Femur (tissue), 1 donor: ENCODE measurements around the gene KRT80.

Experiments
- DNase-seq: peaks from one replicate; pipeline ENCODE4 v3.0.0-alpha.2; 2017

Gene KRT80

DNA sequence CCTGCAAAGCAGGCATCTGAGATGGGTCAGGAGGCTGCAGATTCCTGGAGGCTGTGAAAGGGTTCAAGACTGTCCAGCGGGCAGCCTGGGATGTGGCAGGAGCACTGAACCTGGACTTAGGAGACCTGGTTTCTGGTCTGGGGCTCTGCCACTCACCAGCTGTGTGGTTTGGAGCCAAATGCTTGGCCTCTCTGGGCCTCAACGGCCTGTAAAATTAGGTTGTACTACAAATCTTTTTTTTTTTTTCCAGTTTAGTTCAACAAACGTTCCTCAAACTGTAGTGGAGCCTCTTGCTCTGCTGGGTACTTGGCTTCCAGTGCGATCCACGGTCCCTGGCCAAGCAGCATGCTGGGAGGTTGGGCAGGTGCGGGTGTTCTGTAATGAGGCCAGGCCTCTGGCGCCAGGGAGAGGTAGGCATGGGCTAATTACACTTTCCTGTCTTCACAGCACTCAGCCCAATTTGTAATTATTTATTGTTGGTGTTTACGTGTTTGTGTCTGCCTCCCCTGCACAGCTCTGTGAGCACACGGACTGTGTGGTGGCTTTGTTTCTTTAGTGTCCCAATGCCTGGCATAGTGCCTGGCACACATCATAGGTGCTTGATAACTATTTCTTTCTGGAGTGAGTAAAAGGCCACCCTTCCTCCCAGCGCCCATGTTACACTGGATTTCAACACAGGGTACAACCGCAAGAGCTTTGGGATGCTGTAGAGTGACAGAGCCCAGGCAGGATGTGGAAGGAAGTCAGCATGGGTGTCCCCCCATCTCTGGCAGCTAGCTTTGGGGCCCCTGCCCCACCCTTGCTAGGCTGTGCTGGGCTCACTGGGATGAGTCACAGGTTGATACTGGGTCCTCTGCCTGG is 5.8 kb upstream of the KRT80 start:
- no peak for DNase-seq

DNA sequence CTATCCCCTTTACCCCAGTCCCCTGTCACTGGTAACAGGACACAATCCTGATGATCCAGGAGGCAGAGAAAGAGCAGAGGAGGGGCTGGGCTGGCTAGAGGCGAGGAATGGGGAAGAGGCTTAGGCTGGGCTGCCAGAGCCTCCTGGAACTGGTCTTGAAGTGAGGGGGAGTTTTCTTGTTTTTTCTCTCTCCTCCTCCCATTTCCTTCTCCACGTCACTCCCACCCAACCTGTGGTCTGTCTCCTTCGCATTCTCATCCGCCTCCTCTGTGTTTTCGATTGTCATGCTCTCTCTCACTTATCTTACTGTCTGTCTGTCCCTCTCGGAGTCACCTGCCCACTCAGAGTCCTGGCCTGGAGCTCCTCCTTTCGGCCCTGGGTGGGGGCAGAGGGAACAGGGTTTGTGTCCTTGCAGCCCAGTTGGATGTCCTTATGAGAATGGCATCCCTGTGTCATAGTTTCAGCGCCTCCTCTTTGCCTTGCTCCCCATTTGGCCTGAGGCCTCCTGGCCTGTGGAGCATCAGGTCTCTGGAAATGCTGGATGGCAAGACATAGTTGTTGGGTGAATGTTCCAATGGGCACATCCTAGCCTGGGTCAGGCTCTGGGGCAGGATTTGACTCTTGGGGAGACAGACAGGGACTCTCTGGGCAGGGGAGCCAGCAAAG is 3.4 kb upstream of the KRT80 start:
- DNase-seq: no peak

DNA sequence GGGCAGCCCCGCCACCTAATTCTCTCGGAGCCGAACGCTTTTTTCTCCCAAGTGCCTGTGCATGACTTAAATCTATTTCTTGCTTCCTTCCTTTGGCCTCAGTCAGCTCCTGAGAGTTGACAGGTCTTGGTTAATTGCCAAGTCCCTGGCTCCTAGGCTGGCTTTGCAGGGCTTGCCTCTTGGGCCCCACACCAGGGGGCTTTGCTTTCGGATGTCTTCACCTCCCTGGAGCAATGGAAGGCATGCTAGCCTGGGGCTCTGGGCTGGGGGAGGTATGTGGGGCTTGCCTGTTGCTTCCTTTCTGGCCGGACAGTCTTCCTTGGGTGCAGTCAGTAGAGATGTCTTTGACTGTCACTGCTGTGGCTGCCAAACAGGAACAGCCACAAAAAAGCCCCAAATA is 2.2 kb upstream of the KRT80 start:
- no peak for DNase-seq

DNA sequence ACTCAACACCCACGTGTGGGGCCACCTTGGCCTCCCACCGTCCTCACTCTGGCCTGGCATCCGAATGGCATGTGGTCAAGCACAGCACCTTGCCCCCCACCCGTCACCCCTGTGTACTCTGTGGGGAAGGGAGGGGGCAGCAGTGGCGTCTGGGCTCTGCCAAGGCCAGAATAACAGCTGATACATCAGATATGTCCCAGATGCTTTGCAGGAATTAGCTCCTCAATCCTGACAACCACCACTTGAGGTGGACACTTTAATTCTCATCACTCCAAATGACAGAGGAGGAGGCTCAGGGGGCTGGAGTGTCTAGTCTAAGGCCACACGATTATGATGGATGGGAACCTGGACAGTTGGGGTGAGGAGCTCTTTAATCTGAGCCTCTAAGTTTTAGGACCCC is 1.7 kb upstream of the KRT80 start:
- DNase-seq: no peak

DNA sequence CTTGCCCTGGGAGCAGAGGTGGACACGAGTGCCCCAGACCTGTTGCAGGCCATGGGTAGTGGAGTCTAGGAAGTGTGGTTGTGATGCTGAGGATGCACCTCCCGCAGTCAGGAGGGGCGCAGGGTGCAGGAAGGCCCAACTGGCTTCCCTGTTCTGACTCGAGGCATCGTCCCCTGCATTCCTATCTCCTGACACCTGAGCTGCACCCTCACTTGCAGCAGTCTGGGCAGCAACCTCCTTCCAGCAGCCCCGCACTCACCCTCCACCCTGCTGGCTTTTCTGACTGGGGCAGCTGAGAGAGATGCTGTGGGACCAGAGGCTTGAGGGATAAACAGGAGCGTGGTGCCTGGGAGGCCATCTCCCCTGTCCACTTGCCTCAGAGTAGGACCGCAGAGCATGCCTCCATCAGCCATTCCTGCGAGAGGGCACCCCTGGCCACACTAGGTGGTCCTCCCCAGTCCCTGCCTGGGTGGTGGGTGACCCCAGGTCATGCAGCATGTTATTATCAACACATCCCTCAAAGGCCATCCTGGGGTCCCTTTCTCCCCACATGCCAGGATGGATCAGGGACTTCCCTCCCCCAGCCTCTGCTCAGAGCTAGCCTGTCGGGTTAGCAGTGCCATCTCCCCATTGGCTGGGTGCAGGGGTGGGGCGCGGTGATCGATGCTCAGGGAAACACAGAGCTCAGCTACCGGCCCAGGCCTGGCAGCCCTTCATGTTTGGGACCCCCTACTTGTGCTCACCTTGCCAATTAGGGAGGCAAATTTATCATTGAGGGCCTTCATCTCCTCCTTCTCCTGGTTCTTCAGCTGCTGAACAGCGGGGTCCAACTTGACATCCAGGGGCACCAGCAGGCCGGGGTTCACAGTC is 719 bp downstream of the KRT80 start:
- no peak for DNase-seq

DNA sequence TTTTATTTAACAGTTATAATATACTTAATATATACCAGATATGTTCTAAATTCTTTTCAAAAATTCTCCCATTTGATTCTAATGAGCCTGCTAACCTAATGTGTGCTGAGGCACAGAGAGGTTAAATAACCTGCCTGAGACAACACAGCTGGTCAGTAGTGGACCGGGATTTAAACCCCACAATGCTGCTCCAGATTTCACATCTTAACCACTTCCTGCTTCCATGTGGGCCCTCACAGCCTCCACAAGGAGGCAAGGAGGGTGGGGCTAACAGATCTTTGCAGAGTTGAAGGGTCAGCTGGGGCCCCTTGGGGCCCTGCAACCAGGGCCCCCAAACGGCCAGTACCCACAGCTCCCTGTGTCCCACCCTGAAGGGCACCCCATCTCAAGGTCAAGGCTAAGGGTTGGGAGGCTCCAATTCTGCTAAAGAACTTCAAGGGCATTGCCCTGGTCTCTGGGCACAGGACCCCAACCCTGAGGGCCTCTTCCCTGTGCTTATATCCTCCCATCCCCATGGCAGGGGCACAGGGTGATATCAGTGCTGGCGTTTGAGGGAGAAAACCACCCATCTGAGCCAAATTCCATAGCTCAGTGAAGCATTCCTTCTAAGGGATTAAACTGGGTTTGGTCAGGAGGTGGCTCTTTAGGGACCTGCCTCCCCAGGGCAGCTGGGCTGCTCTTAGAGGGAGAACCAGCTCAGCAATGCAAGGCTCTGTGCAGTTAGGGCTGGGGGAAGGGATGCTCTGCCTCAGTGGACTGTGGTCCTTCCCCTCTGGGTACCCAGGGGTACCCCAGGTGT is 2.2 kb downstream of the KRT80 start:
- DNase-seq: no peak

DNA sequence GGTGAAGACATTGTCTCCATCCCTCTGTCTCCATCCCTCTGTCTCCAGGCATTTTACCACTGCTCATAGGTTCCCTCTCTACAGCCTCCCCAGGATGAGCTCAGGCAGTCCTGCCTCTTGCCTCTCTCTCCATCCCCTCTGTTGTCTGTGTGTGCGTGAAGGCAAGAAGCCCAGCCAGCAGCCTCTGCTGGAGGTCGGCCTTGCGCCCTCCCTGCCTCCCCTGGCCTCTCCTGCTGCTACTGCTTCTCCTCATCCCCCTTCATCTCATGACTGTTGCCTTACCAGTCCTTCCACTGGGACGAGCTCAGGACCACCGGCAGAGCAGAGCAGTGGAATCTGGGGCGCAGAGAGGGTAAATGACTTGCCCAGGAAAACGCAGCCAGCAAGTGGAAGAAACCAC is 3.2 kb downstream of the KRT80 start:
- no peak for DNase-seq

DNA sequence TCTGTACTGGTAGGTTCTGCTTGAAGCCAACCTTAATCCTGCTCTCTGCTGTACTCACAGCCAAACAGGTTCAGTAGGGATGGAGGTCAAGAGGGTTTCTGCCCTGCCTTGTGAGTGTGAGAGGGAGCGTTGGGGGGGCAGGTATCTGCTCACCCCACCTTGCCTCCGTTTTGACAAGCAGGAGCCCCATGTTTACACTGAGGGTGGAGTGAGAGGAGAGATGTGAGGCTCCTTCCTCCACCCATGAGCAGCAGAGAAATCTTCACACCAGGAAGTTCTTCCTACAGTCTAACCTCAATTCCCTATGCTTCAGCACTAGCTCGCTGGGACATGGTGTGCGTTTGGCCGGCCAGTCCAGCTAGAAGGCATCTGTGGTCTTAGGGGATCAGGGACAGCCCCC is 4.2 kb downstream of the KRT80 start:
- no peak for DNase-seq

DNA sequence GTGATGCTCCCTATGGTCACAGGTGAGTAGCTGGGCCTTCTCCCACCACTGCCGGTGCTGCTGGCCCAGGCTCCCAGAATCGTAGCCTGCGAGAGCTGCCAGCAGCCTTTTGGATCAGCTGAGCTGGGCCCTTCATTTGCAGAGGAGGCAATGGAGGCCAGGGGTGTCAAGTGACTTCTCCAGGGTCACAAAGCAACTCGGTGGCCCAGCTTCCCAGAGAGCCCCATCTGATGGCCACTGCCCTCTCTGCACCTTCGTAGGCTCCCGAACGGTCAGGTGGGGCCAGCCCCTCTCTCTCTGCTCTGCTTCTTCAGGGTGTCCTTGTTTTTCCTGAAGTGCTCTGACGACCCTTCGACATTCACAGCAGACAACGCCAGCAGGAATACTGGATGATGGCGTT is 4.6 kb downstream of the KRT80 start:
- no peak for DNase-seq

DNA sequence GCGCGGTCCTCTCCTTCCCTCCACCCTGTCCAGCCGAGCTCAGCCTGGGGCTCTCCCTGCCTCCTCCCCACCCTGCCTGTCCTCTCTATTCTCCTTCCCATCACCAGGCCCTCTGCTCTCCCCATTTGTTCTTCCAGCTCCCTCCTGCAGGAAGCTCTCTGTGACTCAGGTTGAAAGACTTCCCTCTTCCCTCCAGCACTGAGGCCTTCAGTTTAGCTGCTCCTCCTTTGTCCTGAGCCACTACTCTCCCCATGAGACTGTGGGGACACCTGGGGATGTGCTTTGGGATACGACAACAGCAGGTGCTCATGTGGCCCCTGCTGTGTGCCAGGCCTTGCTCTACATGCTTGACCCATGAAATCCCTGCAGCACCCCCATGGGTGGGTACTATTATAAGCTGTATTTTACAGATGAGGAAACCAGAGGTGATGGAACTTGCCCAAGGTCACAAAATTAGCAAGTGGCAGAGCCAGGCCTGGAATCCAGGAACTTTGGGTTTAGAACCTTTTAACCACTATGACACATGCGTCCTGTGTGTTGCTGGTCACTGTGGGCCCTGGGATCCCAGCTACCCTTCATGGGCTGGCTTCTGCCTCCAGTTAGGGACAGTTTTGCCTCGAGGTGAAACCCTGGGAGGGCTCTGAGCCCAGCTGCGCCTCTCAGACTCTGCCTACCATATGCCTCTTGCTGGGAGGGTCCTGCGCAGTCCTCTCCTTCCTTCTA is 5.5 kb downstream of the KRT80 start:
- DNase-seq: no peak

DNA sequence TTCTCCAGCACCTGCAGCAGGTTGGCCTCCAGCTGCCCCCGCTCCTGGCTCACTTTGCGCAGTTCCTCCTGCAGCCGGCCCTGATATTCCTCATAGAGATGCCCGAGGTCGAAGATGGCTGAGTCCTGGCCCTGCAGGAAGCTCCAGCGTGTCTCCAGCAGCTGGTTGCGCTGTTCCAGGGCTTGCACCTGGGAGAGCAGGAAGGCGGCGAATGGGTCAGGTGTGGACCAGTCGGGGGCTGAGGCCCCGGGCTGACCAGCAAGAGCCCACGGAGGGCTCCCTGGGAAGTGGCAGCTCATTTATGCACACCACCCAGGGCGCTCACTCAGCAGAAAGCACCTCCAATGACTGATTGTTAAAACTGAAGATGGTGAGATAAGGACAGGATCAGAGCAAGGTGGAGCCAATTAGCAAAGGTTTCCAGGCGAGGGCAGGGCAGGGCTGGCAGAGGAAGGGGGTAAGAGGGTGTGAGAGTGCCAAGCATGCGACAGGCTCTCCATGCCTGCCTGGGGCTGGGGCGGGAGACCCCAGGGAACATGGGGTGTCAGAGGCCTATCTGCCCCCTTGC is 6.3 kb downstream of the KRT80 start:
- no peak for DNase-seq

DNA sequence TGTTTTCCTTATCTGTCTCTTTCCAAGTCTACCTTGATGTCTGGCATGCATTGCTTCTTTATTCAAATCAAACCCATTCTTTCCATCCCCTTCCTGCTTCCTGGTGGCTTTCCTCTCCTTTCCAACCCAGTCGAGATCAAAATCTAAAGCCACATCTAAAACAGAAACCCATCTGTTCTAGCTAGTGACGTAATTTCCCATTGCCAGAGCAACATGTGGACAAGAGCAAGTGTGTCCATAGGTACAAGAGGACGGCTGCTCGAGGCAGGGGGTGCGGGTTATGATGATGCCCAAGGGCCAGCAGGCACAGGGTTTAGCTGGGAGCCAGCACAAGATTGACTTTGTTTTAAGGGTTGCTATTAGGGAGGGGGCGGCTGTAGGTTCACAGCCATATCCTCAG is 7.0 kb downstream of the KRT80 start:
- no peak for DNase-seq

DNA sequence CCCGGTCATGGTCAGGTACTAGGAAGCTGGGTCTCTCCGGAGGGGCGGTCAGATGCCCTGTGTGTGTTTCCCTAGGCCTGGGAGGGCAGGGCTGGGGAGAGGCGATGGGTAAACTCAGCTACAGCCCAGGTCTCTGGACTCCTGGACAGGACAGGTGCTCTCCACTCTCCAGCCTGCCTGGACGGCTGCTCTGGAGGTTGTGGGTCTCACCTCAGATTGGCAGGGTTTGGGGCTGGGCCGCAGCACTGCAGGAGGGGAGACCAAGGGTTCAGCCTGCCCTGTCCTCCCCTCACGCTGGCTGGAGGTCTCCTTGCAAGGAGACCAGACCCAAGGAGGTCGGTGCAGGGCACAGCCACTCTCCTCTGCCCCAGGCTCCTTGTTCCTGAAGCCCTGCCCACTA is 7.8 kb downstream of the KRT80 start:
- no peak for DNase-seq

DNA sequence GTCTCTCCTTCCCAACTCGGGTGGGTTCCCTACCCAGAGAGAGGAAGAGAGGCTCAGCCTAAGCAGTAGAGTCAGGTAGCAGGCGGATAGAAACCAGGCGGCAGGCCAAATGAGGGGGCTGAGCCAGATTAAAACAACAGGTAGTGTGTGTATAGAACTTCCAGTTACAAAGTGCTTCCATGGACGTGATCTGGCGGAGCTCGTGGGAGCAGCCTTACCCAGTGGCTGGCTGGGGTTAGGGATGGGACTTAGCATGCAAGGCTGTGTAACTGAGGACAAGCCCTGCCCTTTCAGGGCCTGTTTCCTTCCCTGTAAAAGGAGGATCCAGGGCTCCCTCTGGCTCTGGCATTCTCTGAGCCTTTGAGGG is 8.3 kb downstream of the KRT80 start:
- DNase-seq: no peak

DNA sequence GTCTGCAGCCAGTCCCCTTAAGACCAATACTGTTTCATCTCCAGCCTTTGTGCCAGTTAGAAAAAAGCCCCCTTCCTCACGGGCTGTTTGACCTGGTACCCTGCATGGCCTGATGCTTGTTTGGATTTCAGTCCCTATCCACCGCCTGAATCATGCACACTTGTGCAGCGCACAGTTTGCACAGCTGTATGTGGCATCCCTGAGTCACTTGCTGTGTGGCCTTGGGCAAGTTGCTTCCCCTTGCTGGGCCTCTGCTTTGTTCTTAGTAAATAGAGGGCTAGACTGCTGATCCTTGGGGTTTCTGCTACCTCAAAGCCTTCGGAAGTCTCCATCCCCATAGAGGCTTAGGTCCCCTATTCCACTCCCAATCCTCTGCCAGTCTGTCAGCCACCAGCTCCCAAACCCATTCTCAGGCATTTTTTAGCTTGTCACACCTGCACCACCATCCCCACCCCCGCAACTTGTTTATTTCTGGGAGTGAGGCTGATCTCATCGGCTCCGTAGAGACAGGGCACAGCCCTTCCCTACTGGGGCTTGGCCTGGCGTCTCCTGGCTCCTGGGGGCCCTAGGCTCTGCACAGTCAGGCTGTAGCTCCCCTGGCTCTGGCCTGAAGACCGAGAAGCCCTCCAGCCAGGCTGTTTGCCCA is 8.8 kb downstream of the KRT80 start:
- DNase-seq: no peak

DNA sequence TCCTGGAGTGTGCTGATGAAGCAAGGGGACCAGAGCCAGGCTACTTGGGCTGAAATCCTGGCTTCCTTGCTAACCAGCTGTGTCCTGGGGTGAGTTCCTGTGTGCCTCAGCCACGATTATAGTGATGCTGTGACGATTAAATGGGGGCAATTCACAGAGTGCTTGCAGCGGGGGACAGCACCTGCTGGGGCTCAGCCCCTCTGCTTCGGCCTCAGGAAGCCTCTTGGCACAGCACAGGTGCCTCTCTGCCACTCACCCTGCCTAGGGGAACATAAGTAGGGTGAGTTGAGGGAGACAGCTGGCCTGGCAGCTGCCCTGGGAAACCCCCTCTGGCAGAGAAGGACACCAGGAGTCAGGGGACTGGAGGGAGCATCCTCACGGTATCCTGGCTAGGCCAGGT is 9.4 kb downstream of the KRT80 start:
- peak; percentile 54 for DNase-seq

DNA sequence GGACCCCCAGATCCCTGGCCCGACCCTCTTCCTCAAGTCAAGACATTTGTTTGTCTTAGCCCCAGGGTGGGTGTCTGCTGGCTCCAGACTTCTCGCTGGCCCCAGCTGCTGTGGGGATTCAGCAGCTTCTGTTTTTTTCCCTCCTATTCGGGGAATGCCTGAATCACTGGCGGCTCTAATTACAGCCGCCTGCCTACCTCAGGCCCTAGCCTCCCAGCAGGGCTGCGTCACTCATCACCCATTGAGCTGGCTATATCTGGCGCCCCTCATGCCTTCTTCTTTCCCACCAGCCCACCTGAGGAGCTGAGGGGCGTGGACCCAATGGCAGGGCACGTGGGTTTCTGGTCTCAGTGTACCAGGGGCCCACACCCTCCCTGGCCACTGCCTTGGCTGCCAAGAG is 10.1 kb downstream of the KRT80 start:
- peak; percentile 69 for DNase-seq

DNA sequence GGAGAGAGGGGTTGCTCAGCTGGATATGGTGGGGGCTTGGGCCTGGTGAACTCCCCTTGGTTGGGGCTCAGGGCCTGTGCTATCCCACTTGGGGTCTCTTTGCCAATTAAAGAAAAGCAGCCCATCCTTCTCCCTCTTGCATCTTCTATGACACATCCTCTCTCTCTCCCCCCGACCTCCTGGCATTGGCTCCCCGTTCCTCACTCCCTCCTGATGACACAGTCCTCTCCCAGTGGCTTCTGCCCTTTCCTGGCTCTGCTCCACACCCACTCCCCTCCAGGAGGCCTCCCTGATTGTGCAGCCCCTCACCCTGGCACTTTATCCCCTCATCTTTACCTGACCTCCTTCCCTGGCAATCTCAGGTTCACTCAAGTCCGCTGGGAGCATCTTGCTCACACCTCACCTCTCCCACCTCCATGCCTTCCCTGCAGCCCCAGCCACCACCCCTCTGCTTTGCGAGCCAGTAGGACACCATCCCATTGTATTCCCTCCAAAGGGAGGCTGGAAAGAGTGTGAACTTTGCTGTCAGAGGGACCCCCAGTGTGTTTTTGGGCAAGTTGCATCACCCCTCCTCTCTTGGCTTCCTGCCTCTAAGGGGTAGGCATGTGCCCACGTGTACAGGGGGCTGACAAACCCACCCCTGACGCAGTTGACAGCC is 10.7 kb downstream of the KRT80 start:
- no peak for DNase-seq

DNA sequence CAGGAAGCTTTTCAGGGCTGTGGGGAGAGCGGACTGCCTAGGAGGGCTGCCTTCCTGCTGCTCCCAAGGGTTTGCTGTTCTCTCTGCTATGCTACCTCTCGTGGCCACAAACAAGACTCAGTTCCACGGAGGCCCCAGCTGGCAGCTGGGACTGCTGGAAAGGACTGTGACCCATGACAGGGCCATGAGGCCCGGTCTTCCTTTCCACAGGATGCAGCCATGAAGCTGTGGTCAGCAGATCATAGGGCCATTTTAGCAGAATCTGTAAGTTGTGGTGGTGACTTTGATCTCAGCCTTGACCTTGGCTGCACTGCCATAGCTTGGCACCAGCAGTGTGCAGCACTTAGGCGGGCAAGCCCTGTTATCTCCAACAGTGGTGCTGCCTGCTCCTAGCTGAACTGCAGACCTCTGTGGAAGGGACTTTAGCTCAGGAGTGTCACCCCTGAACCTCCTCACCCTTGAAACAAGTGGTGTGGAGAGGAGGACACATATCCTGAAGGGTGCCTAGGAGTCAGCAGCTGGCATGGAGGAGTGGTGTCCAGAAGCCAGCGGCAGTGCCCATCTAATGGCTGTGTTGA is 12.3 kb downstream of the KRT80 start:
- DNase-seq: no peak

DNA sequence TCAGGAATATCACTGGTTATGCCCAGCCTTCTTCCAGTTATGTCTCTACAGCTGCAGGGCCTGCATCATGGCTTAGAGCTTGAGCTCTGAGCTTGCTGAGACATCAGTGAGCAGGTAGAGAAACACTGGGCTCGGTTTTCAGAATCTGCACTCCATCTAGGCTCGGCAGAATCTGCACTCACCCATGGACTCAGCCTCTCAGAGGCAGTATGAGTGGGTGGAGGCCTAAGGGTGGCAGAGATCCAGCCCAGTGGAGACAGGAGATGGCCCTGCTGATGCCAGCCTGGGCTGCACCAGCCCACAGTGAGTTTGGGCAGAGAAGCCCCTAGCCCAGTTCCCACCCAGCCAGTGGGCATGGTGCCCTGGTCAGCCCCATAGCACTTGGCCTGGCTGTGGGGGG is 12.8 kb downstream of the KRT80 start:
- DNase-seq: no peak
